SK-N-SH (cell line): ENCODE results near the gene AATF.

Source experiments
- CTCF ChIP-seq: fragments of 200-600 bp; sonication (generic); IDR thresholded peaks from 2 replicates; pipeline ENCODE4 v1.6.1; 2017; ENCODE audit warnings: antibody characterized with exemption, mild to moderate bottlenecking, moderate library complexity
- EZH2phosphoT487 ChIP-seq: fragments of 200-600 bp; sonication (generic); IDR thresholded peaks from 2 replicates; pipeline ENCODE4 v1.6.1; 2017; ENCODE audit warnings: low read depth, mixed run types, mild to moderate bottlenecking, antibody characterized with exemption, moderate library complexity, borderline replicate concordance
- JUND ChIP-seq: IDR thresholded peaks from 2 replicates; pipeline ENCODE4 v1.4.0; 2012
- POLR2AphosphoS5 ChIP-seq: IDR thresholded peaks from 2 replicates; pipeline ENCODE4 v1.6.1; 2012; ENCODE audit warnings: low read depth, low read length
- RAD21 ChIP-seq: IDR thresholded peaks from 2 replicates; pipeline ENCODE4 v1.6.1; 2012; ENCODE audit warnings: mild to moderate bottlenecking, low read length
- SMC3 ChIP-seq: IDR thresholded peaks from 2 replicates; pipeline ENCODE4 v1.6.1; 2012; ENCODE audit warnings: low read depth, low read length, improper control_type of control experiment
- TAF1 ChIP-seq: IDR thresholded peaks from 2 replicates; pipeline ENCODE4 v1.6.1; 2012; ENCODE audit warnings: low read depth, mild to moderate bottlenecking, low read length, moderate library complexity, borderline replicate concordance

GRCh38 chr17:37096071-37096470, 147.3 kb downstream of the AATF start:
- TF ChIP-seq CTCF: no peak
- no peak for TF ChIP-seq RAD21
- TF ChIP-seq EZH2phosphoT487: no peak
- no peak for TF ChIP-seq TAF1
- TF ChIP-seq SMC3: no peak
- no peak for TF ChIP-seq POLR2AphosphoS5
- no peak for TF ChIP-seq JUND
